Kidney epithelial cell (primary cell): Measurements from ENCODE around the gene MTMR8. TPM values are rescaled to one million over a fixed set of nuclear protein-coding genes. Genes with fewer than 3 reads are reported as not detected.

Experiments used
- DNase-seq: peaks from one replicate; pipeline ENCODE4 v3.0.0-alpha.2; 2010; ENCODE audit warnings: low read depth
- H3K27me3 ChIP-seq: 2 replicates; pipeline ENCODE4 v1.6.0; 2011; ENCODE audit warnings: low read length; ENCODE audit not compliant: control insufficient read depth, insufficient read depth
- H3K36me3 ChIP-seq: 2 replicates; pipeline ENCODE4 v1.5.1; 2011; ENCODE audit warnings: low read length; ENCODE audit not compliant: control insufficient read depth, insufficient read depth
- H3K4me3 ChIP-seq: 2 replicates; pipeline ENCODE4 v1.5.1; 2011; ENCODE audit warnings: low read depth, mild to moderate bottlenecking, control low read depth, low read length
- total RNA-seq: library from RNA; depleted of rRNA; stranded (reverse); fragments of >200 nt; gene quantifications from 2 replicates; pipeline ENCODE4 v1.2.3, GENCODE V29; 2015
- TF ChIP-seq, protein P1 (sequence below): IDR thresholded peaks from 2 replicates; pipeline ENCODE4 v1.5.1; 2011; ENCODE audit warnings: mild to moderate bottlenecking, moderate library complexity, low read length, control low read depth, inconsistent platforms; ENCODE audit not compliant: insufficient read depth, poor library complexity, severe bottlenecking

Gene MTMR8
- total RNA-seq, 1 donor from 2014 or later: 1.5 TPM

DNA sequence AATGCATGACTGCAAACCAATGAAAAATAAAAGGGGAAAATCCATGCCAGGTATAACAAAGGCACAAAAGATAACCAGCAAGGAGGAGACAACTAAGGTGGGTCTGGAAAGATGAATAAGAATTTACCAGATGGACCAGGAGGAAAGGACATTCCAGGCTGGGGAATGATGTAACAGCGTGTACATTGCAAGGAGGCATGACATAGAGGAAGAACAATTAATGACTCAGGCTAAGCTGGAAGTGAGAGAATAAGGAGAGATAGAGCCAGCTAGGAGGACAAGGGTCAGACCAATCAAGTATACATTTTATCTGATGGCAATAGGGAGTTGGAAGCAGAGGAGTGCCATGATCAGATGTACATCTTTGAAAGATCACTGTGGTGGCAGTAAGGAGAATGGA, 57.0 kb downstream of the MTMR8 start:
- DNase-seq: no peak

DNA sequence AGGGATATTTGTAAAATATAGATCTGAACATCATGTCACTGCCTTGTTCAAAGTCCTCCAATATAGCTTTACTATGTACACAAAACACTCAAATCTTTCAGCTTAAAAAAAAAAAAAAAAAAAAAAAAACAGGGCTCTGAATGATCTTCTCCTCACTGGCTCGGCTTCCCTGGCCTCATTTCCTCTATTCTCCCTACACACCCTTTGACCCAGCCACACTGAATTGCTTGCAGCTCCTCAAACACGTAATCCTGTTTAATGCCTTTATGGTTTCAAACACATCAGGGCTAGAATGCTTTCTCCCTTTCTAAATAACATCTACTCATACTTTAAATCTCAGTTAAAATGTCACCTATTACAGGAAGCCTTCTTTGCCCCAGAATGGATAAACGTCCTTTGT, 60.8 kb downstream of the MTMR8 start:
- Histone ChIP-seq H3K27me3 (no peaks in the 10 kb centered on the region), H3K36me3 (no peaks in the 10 kb centered on the region)
- TF ChIP-seq, protein P1, sequence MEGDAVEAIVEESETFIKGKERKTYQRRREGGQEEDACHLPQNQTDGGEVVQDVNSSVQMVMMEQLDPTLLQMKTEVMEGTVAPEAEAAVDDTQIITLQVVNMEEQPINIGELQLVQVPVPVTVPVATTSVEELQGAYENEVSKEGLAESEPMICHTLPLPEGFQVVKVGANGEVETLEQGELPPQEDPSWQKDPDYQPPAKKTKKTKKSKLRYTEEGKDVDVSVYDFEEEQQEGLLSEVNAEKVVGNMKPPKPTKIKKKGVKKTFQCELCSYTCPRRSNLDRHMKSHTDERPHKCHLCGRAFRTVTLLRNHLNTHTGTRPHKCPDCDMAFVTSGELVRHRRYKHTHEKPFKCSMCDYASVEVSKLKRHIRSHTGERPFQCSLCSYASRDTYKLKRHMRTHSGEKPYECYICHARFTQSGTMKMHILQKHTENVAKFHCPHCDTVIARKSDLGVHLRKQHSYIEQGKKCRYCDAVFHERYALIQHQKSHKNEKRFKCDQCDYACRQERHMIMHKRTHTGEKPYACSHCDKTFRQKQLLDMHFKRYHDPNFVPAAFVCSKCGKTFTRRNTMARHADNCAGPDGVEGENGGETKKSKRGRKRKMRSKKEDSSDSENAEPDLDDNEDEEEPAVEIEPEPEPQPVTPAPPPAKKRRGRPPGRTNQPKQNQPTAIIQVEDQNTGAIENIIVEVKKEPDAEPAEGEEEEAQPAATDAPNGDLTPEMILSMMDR: no peak

More for the DNA sequence above, 57.0 kb downstream of the MTMR8 start:
- TF ChIP-seq, protein P1: no peak
- Histone ChIP-seq H3K27me3 (no peaks in the 10 kb centered on the region), H3K36me3 (no peaks in the 10 kb centered on the region), H3K4me3 (no peak overlapping the region)

DNA sequence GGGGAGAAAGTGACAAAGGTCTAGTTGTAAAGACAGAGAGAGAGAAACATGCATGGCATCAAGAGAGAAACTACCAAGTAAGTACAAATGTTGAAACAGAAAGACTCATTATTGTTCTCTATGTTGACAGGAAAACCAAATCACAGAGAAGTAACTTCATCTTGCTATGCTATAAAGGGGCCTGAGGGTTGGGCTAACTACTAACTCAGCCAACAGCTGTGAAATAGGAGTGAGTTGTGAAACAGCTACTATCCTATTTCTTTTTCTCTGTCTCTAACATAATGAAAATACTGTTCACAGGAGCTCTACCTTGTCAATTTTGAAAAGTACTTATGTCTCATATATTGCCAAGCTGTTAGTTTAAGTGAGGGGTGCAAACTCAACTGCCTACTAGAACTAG, 65.0 kb downstream of the MTMR8 start:
- DNase-seq: no peak
- no peaks in the 10 kb centered on the region for H3K27me3 ChIP-seq
- TF ChIP-seq, protein P1: no peak
- no peak overlapping the region for H3K4me3 ChIP-seq
- H3K36me3 ChIP-seq: no peaks in the 10 kb centered on the region

More for the DNA sequence above, 60.8 kb downstream of the MTMR8 start:
- H3K4me3 ChIP-seq: no peak overlapping the region
- no peak for DNase-seq

- H3K27me3 ChIP-seq: no peaks in the 10 kb centered on the region
- no peak overlapping the region for H3K4me3 ChIP-seq
- no peaks in the 10 kb centered on the region for H3K36me3 ChIP-seq
- TF ChIP-seq, protein P1: no peak
- DNase-seq: no peak
Observed at GRCh38 chrX:64321507-64321906, 73.7 kb downstream of the MTMR8 start.

GRCh38 chrX:64313624-64314023, 81.6 kb downstream of the MTMR8 start:
- no peak for DNase-seq
- H3K36me3 ChIP-seq: no peaks in the 10 kb centered on the region
- TF ChIP-seq, protein P1: no peak

DNA sequence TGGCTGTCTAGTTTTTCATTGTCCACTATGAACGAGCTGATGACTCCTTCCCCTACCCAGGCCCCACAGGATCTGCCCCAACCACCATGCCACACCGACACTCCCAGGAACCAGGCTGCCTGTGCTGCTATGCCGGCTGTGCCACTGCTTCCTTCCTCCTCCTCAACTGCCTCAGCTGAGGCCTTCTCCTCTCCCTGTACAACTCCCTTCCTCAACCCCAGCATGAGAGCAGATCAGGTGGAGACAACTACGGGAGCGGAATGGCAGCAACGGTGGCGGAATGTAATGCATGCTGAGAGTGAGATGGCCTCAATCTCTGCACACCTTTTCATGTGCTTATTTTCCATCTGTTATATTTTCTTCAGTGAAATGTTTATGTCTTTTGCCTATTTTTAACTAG, 88.5 kb downstream of the MTMR8 start:
- Histone ChIP-seq H3K27me3 (no peaks in the 10 kb centered on the region), H3K36me3 (no peaks in the 10 kb centered on the region), H3K4me3 (no peak overlapping the region)
- DNase-seq: no peak
- TF ChIP-seq, protein P1: no peak

More at GRCh38 chrX:64313624-64314023, 81.6 kb downstream of the MTMR8 start:
- no peaks in the 10 kb centered on the region for H3K27me3 ChIP-seq
- H3K4me3 ChIP-seq: no peak overlapping the region
